ENCODE data around the gene TMPRSS3. TPM values are rescaled to one million over a fixed set of nuclear protein-coding genes. Genes with fewer than 3 reads are reported as not detected.

Gene TMPRSS3
- total RNA-seq, 1 experiment from 2014 or later, result not detected

- no TSS peak for BruUV-seq (replicated peaks)
- no peak overlapping the region for H3K4me3 ChIP-seq (ENCODE audit: low read depth, low read length, poor library complexity, severe bottlenecking)
- TF ChIP-seq CTCF (conservative IDR thresholded peaks at IDR 0.05; ENCODE audit: low read depth, low read length), result peak; percentile 70
- TF ChIP-seq EZH2 (IDR thresholded peaks at IDR 0.05; ENCODE audit: borderline replicate concordance, low read depth, low read length, poor library complexity, severe bottlenecking), result no peak
- no peaks in the 10 kb centered on the region for H3K4me1 ChIP-seq (ENCODE audit: insufficient read depth, low read length, poor library complexity, severe bottlenecking)
- H3K27ac ChIP-seq (ENCODE audit: low read depth, low read length, poor library complexity, severe bottlenecking), result no peak overlapping the region
- H3K36me3 ChIP-seq (ENCODE audit: insufficient read depth, low read length, poor library complexity, severe bottlenecking), result no peaks in the 10 kb centered on the region
- peak; percentile 35 for DNase-seq (ENCODE audit: low spot score)
- no peaks in the 10 kb centered on the region for H3K27me3 ChIP-seq (replicated peaks; ENCODE audit: insufficient read depth, low read depth, low read length, poor library complexity)
- ChIA-PET CTCF (no interaction called here), POLR2A (ENCODE audit: low non-redundant PET) (no interaction called here)
- intact Hi-C loops (cut with micrococcal nuclease; ENCODE audit: unreplicated experiment), result no loop called here
- no peaks in the 10 kb centered on the region for H3K9me3 ChIP-seq (ENCODE audit: low read depth, low read length, poor library complexity, severe bottlenecking)
Observed at GRCh38 chr21:42381347-42381984, 14.4 kb downstream of the TMPRSS3 start.

- H3K27ac ChIP-seq (ENCODE audit: low read depth, low read length, poor library complexity, severe bottlenecking), result no peak overlapping the region
- TF ChIP-seq CTCF (conservative IDR thresholded peaks at IDR 0.05; ENCODE audit: low read depth, low read length) (no peak), EZH2 (IDR thresholded peaks at IDR 0.05; ENCODE audit: borderline replicate concordance, low read depth, low read length, poor library complexity, severe bottlenecking) (no peak)
- H3K36me3 ChIP-seq (ENCODE audit: insufficient read depth, low read length, poor library complexity, severe bottlenecking), result no peaks in the 10 kb centered on the region
- no peak for DNase-seq (ENCODE audit: low spot score)
- POLR2A ChIA-PET (ENCODE audit: low non-redundant PET), result no interaction called here
- CTCF ChIA-PET, result no interaction called here
- intact Hi-C loops (cut with micrococcal nuclease; ENCODE audit: unreplicated experiment), result no loop called here
- no peaks in the 10 kb centered on the region for H3K27me3 ChIP-seq (replicated peaks; ENCODE audit: insufficient read depth, low read depth, low read length, poor library complexity)
- no TSS peak for BruUV-seq (replicated peaks)
- H3K4me1 ChIP-seq (ENCODE audit: insufficient read depth, low read length, poor library complexity, severe bottlenecking), result no peaks in the 10 kb centered on the region
- H3K4me3 ChIP-seq (ENCODE audit: low read depth, low read length, poor library complexity, severe bottlenecking), result no peak overlapping the region
- no peaks in the 10 kb centered on the region for H3K9me3 ChIP-seq (ENCODE audit: low read depth, low read length, poor library complexity, severe bottlenecking)
Observed at GRCh38 chr21:42379426-42380215, 16.2 kb downstream of the TMPRSS3 start.

GRCh38 chr21:42378418-42378817, 17.4 kb downstream of the TMPRSS3 start:
- Histone ChIP-seq H3K9me3 (ENCODE audit: low read depth, low read length, poor library complexity, severe bottlenecking) (no peaks in the 10 kb centered on the region), H3K4me1 (ENCODE audit: insufficient read depth, low read length, poor library complexity, severe bottlenecking) (no peaks in the 10 kb centered on the region), H3K27ac (ENCODE audit: low read depth, low read length, poor library complexity, severe bottlenecking) (no peak overlapping the region), H3K27me3 (replicated peaks; ENCODE audit: insufficient read depth, low read depth, low read length, poor library complexity) (no peaks in the 10 kb centered on the region), H3K36me3 (ENCODE audit: insufficient read depth, low read length, poor library complexity, severe bottlenecking) (no peaks in the 10 kb centered on the region), H3K4me3 (ENCODE audit: low read depth, low read length, poor library complexity, severe bottlenecking) (no peak overlapping the region)
- ChIA-PET POLR2A (ENCODE audit: low non-redundant PET) (no interaction called here), CTCF (no interaction called here)
- no TSS peak for BruUV-seq (replicated peaks)
- no peak for DNase-seq (ENCODE audit: low spot score)
- TF ChIP-seq EZH2 (IDR thresholded peaks at IDR 0.05; ENCODE audit: borderline replicate concordance, low read depth, low read length, poor library complexity, severe bottlenecking), result no peak
- intact Hi-C loops (cut with micrococcal nuclease; ENCODE audit: unreplicated experiment), result no loop called here
